IPS-NIHi7 (cell line): ENCODE data around the gene GMPR2.

Source experiments
- DNase-seq: peaks from one replicate; pipeline ENCODE4 v3.0.0; 2012; ENCODE audit warnings: mixed read lengths; ENCODE audit errors: extremely low spot score

Gene GMPR2

DNA sequence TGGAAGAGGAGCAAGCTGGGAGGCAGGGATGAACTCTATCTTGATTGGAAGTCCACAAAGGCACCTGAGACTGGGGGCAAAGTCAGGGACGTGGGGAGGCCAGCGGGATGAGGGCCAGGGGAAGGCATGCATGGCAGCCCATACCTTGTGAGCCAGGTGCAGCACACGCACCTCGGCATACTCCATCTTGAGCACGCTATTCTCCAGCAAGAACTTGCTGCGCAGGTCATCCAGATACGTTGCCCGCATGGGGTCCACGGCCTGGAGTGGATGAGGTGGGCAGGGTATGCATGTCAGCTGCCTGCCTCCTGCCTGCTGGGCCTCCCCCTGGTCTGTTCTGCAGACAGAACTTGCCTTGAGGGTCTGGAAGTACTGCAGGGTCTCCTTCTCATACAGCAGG is 34.8 kb downstream of the GMPR2 start:
- DNase-seq, result no peak

- DNase-seq, result no peak
Observed at GRCh38 chr14:24268225-24268624, 35.5 kb downstream of the GMPR2 start.

DNA sequence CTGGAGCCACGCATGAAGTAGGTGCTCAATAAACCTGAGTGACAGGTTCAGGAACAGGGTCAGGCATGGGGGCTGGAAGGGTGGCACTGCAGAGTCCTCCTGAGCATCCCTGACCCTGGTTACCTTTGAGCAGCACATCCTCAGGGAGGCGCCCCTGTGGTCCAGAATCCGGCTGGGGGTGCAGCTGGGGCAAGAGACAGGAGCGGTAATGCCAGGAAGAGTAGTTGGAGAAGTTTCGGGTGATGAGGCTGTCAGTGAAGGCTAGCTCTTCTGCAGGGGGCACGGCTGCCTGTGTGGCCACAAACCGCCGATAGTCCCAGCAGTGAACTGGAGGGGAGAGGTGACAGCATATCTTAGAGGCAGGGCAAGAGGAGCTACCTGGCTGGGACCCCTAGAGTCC is 36.6 kb downstream of the GMPR2 start:
- DNase-seq, result no peak

DNA sequence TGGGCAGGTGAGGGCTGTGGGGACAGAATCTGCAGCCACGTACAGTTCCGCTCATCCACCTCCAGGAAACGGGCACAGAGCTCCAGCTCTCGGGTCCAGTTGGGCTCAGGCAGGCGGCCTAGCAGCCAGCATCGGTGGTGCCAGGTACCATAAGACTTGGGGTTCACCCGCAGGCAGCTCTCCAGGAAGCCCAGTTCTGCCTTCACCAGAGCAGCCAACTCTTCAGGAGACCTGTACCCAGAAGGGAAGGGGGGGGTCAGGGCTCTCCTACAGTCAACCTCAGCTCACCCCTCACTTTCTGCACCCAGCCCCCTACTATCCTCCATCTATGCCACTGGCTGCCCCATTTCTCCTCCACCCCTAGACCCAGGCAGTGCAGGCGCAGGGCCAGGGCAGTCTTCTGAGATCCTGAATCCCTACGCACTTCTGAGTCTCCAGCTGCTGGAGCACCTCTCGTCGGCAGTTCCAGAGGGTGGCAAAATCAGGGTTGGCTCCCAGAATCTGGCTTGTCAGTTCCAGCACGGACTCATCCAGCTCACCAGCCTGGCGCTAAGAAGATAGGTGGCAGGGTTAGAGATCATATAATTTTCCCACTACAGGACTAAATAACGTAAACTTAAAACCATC is 37.3 kb downstream of the GMPR2 start:
- DNase-seq, result no peak

DNA sequence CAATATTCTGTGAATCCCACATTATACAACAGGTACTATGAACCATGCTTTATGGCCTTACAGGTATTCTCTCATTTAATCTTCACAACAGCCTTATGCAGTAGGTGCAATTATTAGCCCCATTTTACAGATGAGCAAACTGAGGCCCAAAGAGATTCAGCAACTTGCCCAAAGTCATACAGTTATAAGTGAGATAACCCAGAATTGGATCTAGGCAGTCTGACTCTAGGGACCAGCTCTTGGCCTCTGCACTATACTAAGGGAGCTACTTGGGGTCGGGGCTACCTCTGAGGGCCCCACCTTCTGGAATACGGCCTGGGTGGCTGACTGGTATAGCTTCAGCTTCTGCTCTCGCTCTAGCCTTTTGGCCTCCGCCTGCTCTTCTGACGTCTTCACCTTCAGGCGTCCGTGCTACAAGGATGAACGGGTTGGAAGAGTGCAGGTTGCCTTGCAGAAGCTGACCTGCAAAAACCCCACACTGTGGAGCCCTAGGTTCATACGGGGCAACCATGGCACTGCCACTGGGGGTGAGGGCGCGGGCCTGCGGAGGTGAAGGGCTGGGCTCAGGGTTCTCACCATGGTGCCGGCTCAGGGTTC is 37.9 kb downstream of the GMPR2 start:
- no peak for DNase-seq

- DNase-seq, result peak; percentile 99
Observed at GRCh38 chr14:24271134-24271833, 38.6 kb downstream of the GMPR2 start, which contains the start of gene RABGGTA. Gene RABGGTA, minus strand, starts transcription at chr14:24271597. Its CDS starts 482 bp downstream, at chr14:24271115.

DNA sequence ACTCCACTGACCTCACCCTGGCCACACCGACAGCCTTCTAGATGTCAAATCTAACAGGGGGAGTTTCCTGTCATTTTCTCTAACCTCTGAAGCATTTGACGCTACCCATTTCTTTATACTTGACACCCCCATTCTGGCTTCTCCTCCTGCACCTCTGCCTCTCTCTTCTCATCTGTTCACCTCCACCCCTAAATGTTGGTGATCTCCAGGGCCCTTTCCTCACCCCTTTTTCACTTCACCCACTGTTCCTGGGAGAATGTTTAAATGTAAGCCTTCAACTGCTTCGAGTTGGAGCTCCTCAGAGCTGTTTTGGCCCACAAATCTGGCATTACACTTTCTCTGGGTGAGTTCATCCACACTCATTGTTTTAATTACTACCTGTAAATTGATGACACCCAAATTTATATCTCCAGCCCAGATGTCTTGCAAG is 39.1 kb downstream of the GMPR2 start:
- DNase-seq, result no peak

DNA sequence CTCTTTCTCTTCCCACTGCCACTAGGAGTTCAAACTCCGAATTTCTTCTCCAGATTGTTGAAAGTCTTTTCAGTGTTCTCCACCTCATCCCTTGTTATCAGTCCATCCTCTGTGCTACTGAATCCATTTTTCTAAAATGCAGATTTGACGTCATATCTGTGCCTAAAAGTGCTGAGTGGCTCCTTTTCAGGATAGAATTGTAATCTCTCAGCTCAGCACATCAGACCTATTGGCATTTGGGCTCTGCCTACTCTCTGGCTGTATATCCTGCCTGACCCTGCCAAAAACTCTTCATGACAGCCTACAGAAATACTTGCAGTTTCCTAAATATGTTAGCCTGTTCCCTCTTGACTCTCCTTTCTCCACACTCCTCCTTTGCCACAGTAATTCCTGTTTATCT is 39.7 kb downstream of the GMPR2 start:
- DNase-seq, result no peak

DNA sequence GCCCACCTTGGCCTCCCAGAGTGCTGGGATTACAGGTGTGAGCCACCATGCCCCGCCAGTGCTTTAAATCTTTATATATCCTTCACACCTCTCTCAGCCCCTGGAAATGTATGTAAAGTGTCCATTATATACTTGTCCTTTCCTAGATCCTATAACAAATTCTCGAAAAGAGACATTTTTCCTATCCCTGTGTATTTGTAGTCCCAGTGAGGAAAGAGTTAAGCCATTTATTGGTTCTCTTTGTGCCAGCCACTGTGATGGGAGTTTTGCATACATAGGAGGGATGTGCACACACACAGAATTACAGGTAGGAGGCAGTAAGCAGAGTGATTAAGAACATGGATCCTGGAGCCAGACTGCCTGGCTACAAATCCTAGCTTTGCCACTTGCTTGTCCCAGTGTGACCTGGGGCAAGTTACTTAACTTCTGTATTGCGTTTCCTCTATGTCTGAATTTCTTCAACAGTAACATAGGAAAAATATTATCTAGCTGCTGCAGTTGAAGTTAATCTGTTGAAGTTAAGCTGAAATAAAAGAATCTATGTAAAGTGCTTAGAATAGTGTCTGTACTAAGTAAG is 40.8 kb downstream of the GMPR2 start:
- DNase-seq, result no peak

DNA sequence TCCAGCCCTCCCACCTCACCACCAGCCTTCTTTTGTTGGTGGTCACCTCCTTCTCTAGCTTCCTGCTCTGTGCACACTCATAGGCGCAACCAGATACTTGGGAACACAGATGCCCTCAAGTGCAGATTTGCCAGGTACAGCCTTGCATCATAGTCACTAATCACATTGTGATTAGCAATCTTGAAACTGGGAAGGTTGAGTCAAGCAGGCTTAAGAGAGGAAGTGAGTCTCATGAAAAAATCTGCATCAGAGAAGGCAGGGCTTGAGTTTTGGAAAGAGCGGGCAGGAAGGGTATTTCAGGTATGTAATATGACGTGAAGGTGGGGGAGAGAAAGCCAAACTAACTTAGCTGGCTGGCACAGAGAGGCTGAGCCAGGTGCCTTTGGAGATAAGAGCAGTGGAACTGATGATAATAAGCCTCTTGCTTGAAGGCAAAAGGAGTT is 41.4 kb downstream of the GMPR2 start:
- no peak for DNase-seq

- DNase-seq, result no peak
Observed at GRCh38 chr14:24277071-24277470, 44.3 kb downstream of the GMPR2 start.

- DNase-seq, result no peak
Observed at GRCh38 chr14:24277606-24278321, 45.0 kb downstream of the GMPR2 start.

GRCh38 chr14:24278424-24278823 is 45.7 kb downstream of the GMPR2 start:
- DNase-seq, result no peak

DNA sequence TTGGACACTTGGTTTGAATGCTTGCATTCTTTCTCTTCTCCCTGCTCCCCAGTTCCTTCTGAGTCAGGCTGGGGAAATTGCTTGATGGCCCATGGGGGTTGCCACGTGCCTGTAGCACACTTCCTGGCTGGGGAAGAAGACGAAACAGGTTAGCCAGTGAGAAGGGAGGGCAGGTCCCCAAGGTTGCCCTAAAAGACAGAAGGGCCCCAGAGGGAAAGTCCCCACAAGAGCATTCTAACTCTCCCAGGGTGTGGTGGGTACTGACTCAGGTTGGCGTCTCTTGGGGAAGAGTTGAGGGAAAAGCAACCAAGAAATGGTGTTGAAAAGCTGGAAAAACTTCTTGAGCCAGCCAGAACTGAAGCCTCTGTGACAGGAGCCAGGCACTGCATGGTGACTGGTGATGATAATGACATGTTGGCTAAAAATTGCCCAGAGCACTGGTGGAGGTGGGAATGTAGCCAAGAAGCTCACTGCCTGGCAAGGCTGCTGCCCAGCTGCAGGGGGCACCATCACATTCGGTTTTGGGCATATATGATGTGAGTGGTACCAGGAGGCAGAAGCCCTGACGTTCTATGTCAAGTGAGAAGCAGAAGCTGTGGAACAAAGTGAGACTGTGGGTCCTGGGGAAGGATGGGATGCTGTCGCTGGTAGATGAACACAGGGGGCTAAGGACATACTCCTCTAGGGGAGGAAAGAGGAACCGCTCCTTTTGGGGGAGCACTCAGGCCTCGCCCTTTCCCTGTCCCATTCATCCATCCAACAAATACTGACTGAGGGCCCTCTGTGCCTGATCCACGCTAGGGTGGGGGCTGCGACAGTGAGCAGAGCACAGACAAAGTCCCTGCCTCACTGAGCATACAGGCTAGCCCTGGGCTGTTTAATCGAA is 46.8 kb downstream of the GMPR2 start:
- no peak for DNase-seq

GRCh38 chr14:24280797-24281460 is 48.2 kb downstream of the GMPR2 start:
- no peak for DNase-seq

DNA sequence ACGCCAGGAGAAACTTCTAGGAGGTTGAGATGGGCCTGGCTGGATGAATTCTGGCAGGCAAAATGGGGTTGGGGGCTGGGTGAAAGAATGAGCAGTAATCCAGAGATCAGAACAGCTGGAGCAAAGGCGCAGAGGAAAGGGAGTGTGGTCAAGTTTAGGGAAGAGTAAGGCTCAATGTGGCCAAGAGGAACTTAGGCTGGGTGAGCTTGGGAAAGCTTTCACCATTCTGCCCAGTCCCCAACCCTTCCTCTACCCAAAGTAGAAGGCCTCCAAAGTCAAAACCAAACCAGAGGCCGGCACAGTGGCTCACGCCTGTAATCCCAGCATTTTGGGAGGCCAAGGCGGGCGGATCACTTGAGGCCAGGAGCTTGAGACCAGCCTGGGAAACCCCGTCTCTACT is 48.9 kb downstream of the GMPR2 start:
- DNase-seq, result no peak

DNA sequence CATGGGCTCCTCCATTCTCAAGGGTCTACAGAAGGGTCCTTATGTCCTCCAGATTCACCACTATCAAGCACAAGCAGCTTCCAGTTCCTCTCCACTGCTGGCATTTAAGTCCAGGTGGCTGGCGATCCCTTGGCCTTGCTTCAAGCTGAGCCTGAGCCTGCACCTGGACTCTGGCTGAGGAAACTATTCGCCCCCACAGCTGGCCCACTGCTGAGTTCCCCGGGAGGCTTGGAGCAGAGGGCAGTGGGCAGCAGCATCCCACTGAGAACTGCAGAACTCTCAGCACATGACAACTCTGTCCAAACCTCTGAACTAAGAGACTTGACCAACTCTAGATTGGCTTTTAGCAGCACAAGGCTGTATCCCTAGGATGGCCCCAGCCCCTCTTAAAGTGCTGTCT is 50.0 kb downstream of the GMPR2 start:
- no peak for DNase-seq

DNA sequence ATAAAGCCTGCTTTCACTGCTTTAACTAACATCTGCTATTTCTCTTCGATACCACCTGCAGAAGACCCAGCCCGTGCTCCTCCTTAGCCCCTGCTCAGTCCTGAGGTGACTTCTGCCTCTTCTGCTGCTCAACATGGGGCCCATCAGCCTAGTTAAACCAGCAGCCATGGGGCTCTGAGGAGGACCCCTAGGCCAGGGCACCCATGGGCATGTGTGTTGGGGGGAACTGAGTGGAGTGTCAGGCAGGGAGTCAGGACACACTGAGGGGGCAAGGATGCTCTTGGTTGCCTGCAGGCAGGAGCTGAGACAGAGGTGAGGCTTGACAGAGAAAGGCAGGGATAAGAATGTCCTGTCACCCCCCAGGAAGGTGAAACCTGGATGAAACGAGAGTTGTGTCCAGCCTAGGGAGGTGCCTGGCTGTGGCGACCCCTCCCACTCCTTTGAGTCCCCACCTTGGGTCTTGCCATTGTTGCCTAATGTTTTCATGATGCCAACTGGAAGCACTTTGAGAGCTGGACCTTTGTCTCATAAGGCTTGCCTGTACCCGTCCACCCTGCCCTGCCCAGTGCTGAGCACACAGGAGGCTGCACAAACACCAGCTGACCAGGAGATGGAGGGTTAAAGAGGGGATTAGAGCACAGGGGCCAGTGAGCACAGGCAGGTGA is 51.2 kb downstream of the GMPR2 start:
- DNase-seq, result no peak

- no peak for DNase-seq
Observed at GRCh38 chr14:24284501-24285035, 51.8 kb downstream of the GMPR2 start.

GRCh38 chr14:24285351-24285750 is 52.6 kb downstream of the GMPR2 start:
- DNase-seq, result no peak
